ENCODE data around the gene CSTPP1. TPM values are rescaled to one million over a fixed set of nuclear protein-coding genes. Genes with fewer than 3 reads are reported as not detected.
"Not testable (repeated sequence)": the region's sequence is repeated elsewhere in the genome, so short reads cannot be mapped to it uniquely, and the experiment has no call there.

CSTPP1 gene
- total RNA-seq, 1 experiment from 2014 or later = 88.3 TPM

GRCh38 chr11:47201015-47201414, 264.5 kb downstream of the CSTPP1 start:
- POLR2A ChIA-PET (ENCODE audit: unreplicated experiment) = interaction anchor here (0.5 kb wide), 1 partner anchor 14 kb away, joined by 3 read pairs; the partner anchor contains the start of gene DDB2
- Histone ChIP-seq H3K9me3 (ENCODE audit: insufficient read depth, low read depth) (no peaks in the 10 kb centered on the region), H3K36me3 (ENCODE audit: low read depth) (no peaks in the 10 kb centered on the region), H3K4me3 (no peak overlapping the region), H3F3A (ENCODE audit: insufficient read depth, low read depth) (peaks cover 26% of the 10 kb centered on the region), H3K79me2 (ENCODE audit: low read depth) (no peaks in the 10 kb centered on the region), H3K4me1 (replicated peaks; ENCODE audit: insufficient read depth) (peaks cover 20% of the 10 kb centered on the region), H2AFZ (no peak overlapping the region), H3K4me2 (no peak overlapping the region), H4K20me1 (ENCODE audit: insufficient read depth) (no peaks in the 10 kb centered on the region), H3K9me2 (ENCODE audit: insufficient read depth) (no peaks in the 10 kb centered on the region), H3K27me3 (ENCODE audit: insufficient read depth, low read depth) (no peaks in the 10 kb centered on the region), H3K27ac (no peak overlapping the region)
- CTCF ChIA-PET = no interaction called here
- BruUV-seq (replicated peaks) = no TSS peak
- DNase-seq = no peak
- TF ChIP-seq CTCF (conservative IDR thresholded peaks at IDR 0.05) (no peak), EZH2 (IDR thresholded peaks at IDR 0.05; ENCODE audit: low read depth) (no peak)
- intact Hi-C loops (cut with micrococcal nuclease; ENCODE audit: unreplicated experiment) = no loop called here

- no peaks in the 10 kb centered on the region for H3K9me3 ChIP-seq (ENCODE audit: insufficient read depth, low read depth)
- no peak for TF ChIP-seq EZH2 (IDR thresholded peaks at IDR 0.05; ENCODE audit: low read depth)
- TF ChIP-seq CTCF (conservative IDR thresholded peaks at IDR 0.05) = no peak
- H3F3A ChIP-seq (ENCODE audit: insufficient read depth, low read depth) = peaks cover 23% of the 10 kb centered on the region
- BruUV-seq (replicated peaks) = no TSS peak
- no peak for DNase-seq
- H3K27me3 ChIP-seq (ENCODE audit: insufficient read depth, low read depth) = no peaks in the 10 kb centered on the region
- intact Hi-C loops (cut with micrococcal nuclease; ENCODE audit: unreplicated experiment) = no loop called here
- H3K4me2 ChIP-seq = no peak overlapping the region
- no peak overlapping the region for H3K4me3 ChIP-seq
- H3K36me3 ChIP-seq (ENCODE audit: low read depth) = no peaks in the 10 kb centered on the region
- no peak overlapping the region for H3K27ac ChIP-seq
- peaks cover 20% of the 10 kb centered on the region for H3K4me1 ChIP-seq (replicated peaks; ENCODE audit: insufficient read depth)
- H3K79me2 ChIP-seq (ENCODE audit: low read depth) = no peaks in the 10 kb centered on the region
- H2AFZ ChIP-seq = no peak overlapping the region
- POLR2A ChIA-PET (ENCODE audit: unreplicated experiment) = interaction anchor here (0.6 kb wide), 1 partner anchor 23 kb away, joined by 3 read pairs; no protein-coding TSS in a partner anchor
- H4K20me1 ChIP-seq (ENCODE audit: insufficient read depth) = no peaks in the 10 kb centered on the region
- CTCF ChIA-PET = interaction anchor here (0.7 kb wide), 1 partner anchor 25 kb away, joined by 3 read pairs; no protein-coding TSS in a partner anchor
- no peaks in the 10 kb centered on the region for H3K9me2 ChIP-seq (ENCODE audit: insufficient read depth)
Measured at GRCh38 chr11:47202576-47202975, 266.0 kb downstream of the CSTPP1 start.

GRCh38 chr11:47204637-47204989, 268.1 kb downstream of the CSTPP1 start:
- CTCF ChIA-PET = interaction anchor here (0.6 to 1.0 kb wide), 3 partner anchors 10 to 80 kb away, joined by 3 read pairs; partner anchors contain the start of gene DDB2

GRCh38 chr11:47206577-47206976, 270.0 kb downstream of the CSTPP1 start:
- peaks cover 20% of the 10 kb centered on the region for H3K4me1 ChIP-seq (replicated peaks; ENCODE audit: insufficient read depth)
- H3K27me3 ChIP-seq (ENCODE audit: insufficient read depth, low read depth); DNase-seq; intact Hi-C loops (cut with micrococcal nuclease; ENCODE audit: unreplicated experiment); H3K9me2 ChIP-seq (ENCODE audit: insufficient read depth); H3K4me2 ChIP-seq; CTCF ChIA-PET; POLR2A ChIA-PET (ENCODE audit: unreplicated experiment); H3K4me3 ChIP-seq; H3K36me3 ChIP-seq (ENCODE audit: low read depth); H4K20me1 ChIP-seq (ENCODE audit: insufficient read depth); H3K9me3 ChIP-seq (ENCODE audit: insufficient read depth, low read depth); H3K27ac ChIP-seq; H3K79me2 ChIP-seq (ENCODE audit: low read depth); BruUV-seq (replicated peaks); H2AFZ ChIP-seq: not testable (repeated sequence)
- H3F3A ChIP-seq (ENCODE audit: insufficient read depth, low read depth) = peaks cover 23% of the 10 kb centered on the region

More at GRCh38 chr11:47204637-47204989, 268.1 kb downstream of the CSTPP1 start:
- Histone ChIP-seq H3K4me2 (peak overlapping the region; percentile 51), H3K27ac (peak overlapping the region; percentile 70), H3K27me3 (ENCODE audit: insufficient read depth, low read depth) (no peaks in the 10 kb centered on the region), H3K9me2 (ENCODE audit: insufficient read depth) (no peaks in the 10 kb centered on the region), H3F3A (ENCODE audit: insufficient read depth, low read depth) (peaks cover 23% of the 10 kb centered on the region), H2AFZ (0 out of 2 replicates have a peak overlapping the region, but pooled peaks have one; percentile 21), H3K9me3 (ENCODE audit: insufficient read depth, low read depth) (no peaks in the 10 kb centered on the region), H3K79me2 (ENCODE audit: low read depth) (no peaks in the 10 kb centered on the region), H3K4me1 (replicated peaks; ENCODE audit: insufficient read depth) (peaks cover 20% of the 10 kb centered on the region), H4K20me1 (ENCODE audit: insufficient read depth) (no peaks in the 10 kb centered on the region), H3K36me3 (ENCODE audit: low read depth) (no peaks in the 10 kb centered on the region), H3K4me3 (no peak overlapping the region)
- POLR2A ChIA-PET (ENCODE audit: unreplicated experiment) = interaction anchor here (0.6 to 2.4 kb wide), 7 partner anchors 10 to 44 kb away, joined by 3 to 39 read pairs (median 10); partner anchors contain the start of genes ACP2 and DDB2
- intact Hi-C loops (cut with micrococcal nuclease; ENCODE audit: unreplicated experiment) = loop anchor here (1.0 kb wide), 2 partner anchors 10 kb away; partner anchors contain the start of gene DDB2
- TF ChIP-seq CTCF (conservative IDR thresholded peaks at IDR 0.05) (no peak), EZH2 (IDR thresholded peaks at IDR 0.05; ENCODE audit: low read depth) (no peak)
- BruUV-seq (replicated peaks) = no TSS peak
- DNase-seq = peak; percentile 61 to 89
